Activated naive CD8-positive, alpha-beta T cell (primary cell): Measurements from ENCODE around the gene RAC2.

ENCODE experiments used
- H3K27ac Mint-ChIP-seq: one replicate; pipeline ENCODE4 v1.8.0; 2021; ENCODE audit warnings: mixed read lengths
- H3K27me3 Mint-ChIP-seq: one replicate; pipeline ENCODE4 v1.8.0; 2021; ENCODE audit warnings: mixed read lengths
- H3K36me3 Mint-ChIP-seq: one replicate; pipeline ENCODE4 v1.8.0; 2021; ENCODE audit warnings: mixed read lengths
- H3K4me1 Mint-ChIP-seq: one replicate; pipeline ENCODE4 v1.8.0; 2021; ENCODE audit warnings: low read depth, mixed read lengths
- H3K4me3 Mint-ChIP-seq: one replicate; pipeline ENCODE4 v1.8.0; 2021; ENCODE audit warnings: mild to moderate bottlenecking, mixed read lengths
- H3K9me3 Mint-ChIP-seq: one replicate; pipeline ENCODE4 v1.8.0; 2021; ENCODE audit warnings: low read depth, mixed read lengths

The RAC2 gene

GRCh38 chr22:37267135-37267587, 23.1 kb upstream of the RAC2 start:
- Mint-ChIP-seq H3K9me3 (no peaks in the 10 kb centered on the region), H3K4me3 (peak overlapping the region; percentile 86), H3K4me1 (peaks cover 30% of the 10 kb centered on the region), H3K36me3 (peaks cover 2% of the 10 kb centered on the region), H3K27ac (peak overlapping the region; percentile 50), H3K27me3 (no peaks in the 10 kb centered on the region)

- no peaks in the 10 kb centered on the region for H3K27me3 Mint-ChIP-seq
- no peaks in the 10 kb centered on the region for H3K9me3 Mint-ChIP-seq
- peak overlapping the region; percentile 29 for H3K27ac Mint-ChIP-seq
- peaks cover 30% of the 10 kb centered on the region for H3K4me1 Mint-ChIP-seq
- H3K36me3 Mint-ChIP-seq = peaks cover 2% of the 10 kb centered on the region
- H3K4me3 Mint-ChIP-seq = peak overlapping the region; percentile 86
These were observed 22.6 kb upstream of the RAC2 start for GRCh38 chr22:37266581-37267134.

- no peak overlapping the region for H3K4me3 Mint-ChIP-seq
- peaks cover 38% of the 10 kb centered on the region for H3K4me1 Mint-ChIP-seq
- peaks cover 2% of the 10 kb centered on the region for H3K36me3 Mint-ChIP-seq
- no peaks in the 10 kb centered on the region for H3K27me3 Mint-ChIP-seq
- no peaks in the 10 kb centered on the region for H3K9me3 Mint-ChIP-seq
- H3K27ac Mint-ChIP-seq = no peak overlapping the region
These were observed 20.2 kb upstream of the RAC2 start for GRCh38 chr22:37263966-37264887.

DNA sequence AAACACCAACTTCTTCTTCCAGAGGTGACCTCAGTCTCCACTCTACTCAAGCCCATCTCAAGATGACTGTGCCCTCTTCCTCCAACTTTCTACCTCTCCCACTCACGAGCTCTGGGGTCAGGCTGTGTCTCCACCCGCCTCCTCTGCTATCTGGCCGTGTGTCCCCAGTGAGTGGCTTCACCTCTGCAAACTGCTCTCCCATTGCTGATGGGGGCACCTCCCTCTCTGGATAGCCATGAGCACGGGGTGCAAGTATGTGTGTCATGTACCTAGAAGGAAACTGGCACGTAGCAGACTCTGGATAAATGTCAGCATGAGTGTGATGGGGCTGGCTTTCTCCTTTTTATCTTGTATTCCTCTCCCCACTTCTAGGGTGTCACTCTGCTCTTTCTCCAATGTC, 18.3 kb upstream of the RAC2 start:
- peaks cover 34% of the 10 kb centered on the region for H3K4me1 Mint-ChIP-seq
- no peaks in the 10 kb centered on the region for H3K27me3 Mint-ChIP-seq
- H3K27ac Mint-ChIP-seq = no peak overlapping the region
- no peaks in the 10 kb centered on the region for H3K9me3 Mint-ChIP-seq
- peaks cover 2% of the 10 kb centered on the region for H3K36me3 Mint-ChIP-seq
- no peak overlapping the region for H3K4me3 Mint-ChIP-seq

GRCh38 chr22:37260901-37261336, 16.9 kb upstream of the RAC2 start:
- Mint-ChIP-seq H3K4me1 (peaks cover 26% of the 10 kb centered on the region), H3K27me3 (no peaks in the 10 kb centered on the region), H3K4me3 (peak overlapping the region; percentile 8), H3K27ac (peak overlapping the region; percentile 76), H3K9me3 (no peaks in the 10 kb centered on the region), H3K36me3 (peaks cover 2% of the 10 kb centered on the region)

- H3K4me3 Mint-ChIP-seq = peak overlapping the region; percentile 8
- H3K9me3 Mint-ChIP-seq = no peaks in the 10 kb centered on the region
- peaks cover 2% of the 10 kb centered on the region for H3K36me3 Mint-ChIP-seq
- H3K27ac Mint-ChIP-seq = no peak overlapping the region
- H3K27me3 Mint-ChIP-seq = no peaks in the 10 kb centered on the region
- peaks cover 28% of the 10 kb centered on the region for H3K4me1 Mint-ChIP-seq
These were observed 16.2 kb upstream of the RAC2 start for GRCh38 chr22:37260155-37260795.

DNA sequence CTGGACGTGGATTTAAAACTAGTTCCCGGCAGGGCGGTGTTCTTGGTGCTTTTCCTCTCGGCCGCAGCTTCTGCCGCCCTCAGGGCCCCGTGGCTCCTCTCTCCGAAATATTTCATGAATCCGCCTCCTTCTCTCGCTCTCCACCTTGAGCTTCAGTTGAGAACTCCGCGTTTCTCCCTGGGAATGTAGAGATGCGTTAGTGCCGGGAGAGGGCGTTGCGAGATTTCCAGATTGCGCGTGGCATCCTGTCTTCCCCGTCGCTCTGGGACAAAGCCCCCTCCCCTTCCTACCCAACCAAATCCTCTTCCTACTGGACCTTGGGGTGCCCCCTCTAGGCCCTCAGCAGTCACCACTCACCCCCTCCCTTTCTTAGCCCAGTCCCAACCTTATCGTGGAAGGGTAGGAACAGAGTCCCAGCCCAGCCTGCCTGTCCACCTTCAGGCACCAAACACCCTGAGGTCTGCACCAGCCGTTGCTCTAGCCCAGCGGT, 15.5 kb upstream of the RAC2 start:
- Mint-ChIP-seq H3K27ac (no peak overlapping the region), H3K4me1 (peaks cover 34% of the 10 kb centered on the region), H3K9me3 (no peaks in the 10 kb centered on the region), H3K27me3 (no peaks in the 10 kb centered on the region), H3K4me3 (peak overlapping the region; percentile 27), H3K36me3 (peaks cover 2% of the 10 kb centered on the region)

- H3K4me3 Mint-ChIP-seq = no peak overlapping the region
These were observed 14.8 kb upstream of the RAC2 start for GRCh38 chr22:37258753-37259401.

DNA sequence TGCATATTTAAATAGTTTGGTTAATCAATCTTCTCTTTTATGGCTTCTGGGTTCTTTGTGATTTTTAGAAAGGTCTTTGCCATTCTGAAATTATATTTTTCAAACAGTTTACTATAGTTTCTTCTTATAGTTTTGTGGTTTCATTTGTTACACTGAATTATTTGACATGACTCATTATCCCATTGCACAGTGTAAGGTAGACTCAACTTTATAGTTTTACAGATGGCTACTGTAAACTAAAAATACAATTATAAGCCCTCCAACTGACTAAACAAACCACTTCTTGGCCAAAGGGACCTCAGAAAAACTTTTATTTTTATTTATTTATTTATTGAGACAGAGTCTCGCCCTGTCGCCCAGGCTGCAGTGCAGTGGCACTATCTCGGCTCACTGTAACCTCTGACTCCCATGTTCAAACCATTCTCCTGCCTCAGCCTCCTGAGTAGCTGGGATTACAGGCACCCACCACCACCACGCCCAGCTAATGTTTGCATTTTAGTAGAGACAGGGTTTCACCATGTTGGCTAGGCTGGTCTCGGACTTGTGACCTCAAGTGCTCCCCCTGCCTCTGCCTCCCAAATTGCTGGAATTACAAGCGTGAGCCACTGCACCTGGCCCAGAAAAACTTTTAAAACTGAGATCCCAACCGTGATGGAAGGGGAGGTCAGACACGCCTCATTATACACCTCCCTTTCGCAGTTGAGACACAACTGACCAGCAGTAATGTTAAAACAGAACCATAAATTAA, 14.1 kb upstream of the RAC2 start:
- H3K27me3 Mint-ChIP-seq = no peaks in the 10 kb centered on the region
- no peaks in the 10 kb centered on the region for H3K9me3 Mint-ChIP-seq
- H3K4me3 Mint-ChIP-seq = no peak overlapping the region
- H3K36me3 Mint-ChIP-seq = no peaks in the 10 kb centered on the region
- H3K4me1 Mint-ChIP-seq = peaks cover 35% of the 10 kb centered on the region
- no peak overlapping the region for H3K27ac Mint-ChIP-seq

More at GRCh38 chr22:37258753-37259401, 14.8 kb upstream of the RAC2 start:
- H3K27me3 Mint-ChIP-seq = no peaks in the 10 kb centered on the region
- no peaks in the 10 kb centered on the region for H3K9me3 Mint-ChIP-seq
- no peaks in the 10 kb centered on the region for H3K36me3 Mint-ChIP-seq
- no peak overlapping the region for H3K27ac Mint-ChIP-seq
- H3K4me1 Mint-ChIP-seq = peaks cover 35% of the 10 kb centered on the region

- Mint-ChIP-seq H3K36me3 (no peaks in the 10 kb centered on the region), H3K4me3 (no peak overlapping the region), H3K9me3 (no peaks in the 10 kb centered on the region), H3K27me3 (no peaks in the 10 kb centered on the region), H3K4me1 (peaks cover 33% of the 10 kb centered on the region), H3K27ac (no peak overlapping the region)
These were observed 12.1 kb upstream of the RAC2 start for GRCh38 chr22:37256075-37256726.

GRCh38 chr22:37255558-37256006, 11.5 kb upstream of the RAC2 start:
- Mint-ChIP-seq H3K9me3 (no peaks in the 10 kb centered on the region), H3K27ac (no peak overlapping the region), H3K36me3 (no peaks in the 10 kb centered on the region), H3K4me1 (peaks cover 27% of the 10 kb centered on the region), H3K4me3 (no peak overlapping the region), H3K27me3 (no peaks in the 10 kb centered on the region)

- Mint-ChIP-seq H3K9me3 (no peaks in the 10 kb centered on the region), H3K27me3 (no peaks in the 10 kb centered on the region), H3K36me3 (no peaks in the 10 kb centered on the region), H3K4me3 (no peak overlapping the region), H3K4me1 (peaks cover 23% of the 10 kb centered on the region), H3K27ac (no peak overlapping the region)
These were observed 10.8 kb upstream of the RAC2 start for GRCh38 chr22:37254867-37255233.

- Mint-ChIP-seq H3K36me3 (no peaks in the 10 kb centered on the region), H3K4me1 (peaks cover 17% of the 10 kb centered on the region), H3K27ac (no peak overlapping the region), H3K4me3 (no peak overlapping the region), H3K9me3 (no peaks in the 10 kb centered on the region), H3K27me3 (no peaks in the 10 kb centered on the region)
These were observed 10.3 kb upstream of the RAC2 start for GRCh38 chr22:37254209-37254866.
